PC-3 (cell line): Measurements from ENCODE around the gene TGM5.

Experiments
- CTCF ChIP-seq: fragments of 300-600 bp; sonication (generic); conservative IDR thresholded peaks from 2 replicates; pipeline ENCODE4 v1.5.1; 2017; ENCODE audit warnings: antibody characterized with exemption, low read depth, mild to moderate bottlenecking, low read length
- EZH2 ChIP-seq: fragments of 300-600 bp; sonication (generic); IDR thresholded peaks from one replicate; pipeline ENCODE4 v1.6.1; 2017; ENCODE audit warnings: antibody characterized with exemption, mild to moderate bottlenecking, low read length; ENCODE audit not compliant: unreplicated experiment
- EZH2phosphoT487 ChIP-seq: fragments of 300-600 bp; sonication (generic); IDR thresholded peaks from 2 replicates; pipeline ENCODE4 v1.6.1; 2018; ENCODE audit warnings: mild to moderate bottlenecking, antibody characterized with exemption, low read length, borderline replicate concordance

- TF ChIP-seq EZH2 (no peak), CTCF (no peak), EZH2phosphoT487 (no peak)
These were observed 4.1 kb upstream of the TGM5 start for GRCh38 chr15:43270676-43271306.
